ENCODE measurements around the gene COL16A1. TPM values are rescaled to one million over a fixed set of nuclear protein-coding genes. Genes with fewer than 3 reads are reported as not detected.
A peak's percentile ranks its signal among the peaks of the same experiment; 100 is the strongest.

The COL16A1 gene
- total and polyA plus RNA-seq, 9 donors = 19.8 to 237 (median 157) TPM

DNA sequence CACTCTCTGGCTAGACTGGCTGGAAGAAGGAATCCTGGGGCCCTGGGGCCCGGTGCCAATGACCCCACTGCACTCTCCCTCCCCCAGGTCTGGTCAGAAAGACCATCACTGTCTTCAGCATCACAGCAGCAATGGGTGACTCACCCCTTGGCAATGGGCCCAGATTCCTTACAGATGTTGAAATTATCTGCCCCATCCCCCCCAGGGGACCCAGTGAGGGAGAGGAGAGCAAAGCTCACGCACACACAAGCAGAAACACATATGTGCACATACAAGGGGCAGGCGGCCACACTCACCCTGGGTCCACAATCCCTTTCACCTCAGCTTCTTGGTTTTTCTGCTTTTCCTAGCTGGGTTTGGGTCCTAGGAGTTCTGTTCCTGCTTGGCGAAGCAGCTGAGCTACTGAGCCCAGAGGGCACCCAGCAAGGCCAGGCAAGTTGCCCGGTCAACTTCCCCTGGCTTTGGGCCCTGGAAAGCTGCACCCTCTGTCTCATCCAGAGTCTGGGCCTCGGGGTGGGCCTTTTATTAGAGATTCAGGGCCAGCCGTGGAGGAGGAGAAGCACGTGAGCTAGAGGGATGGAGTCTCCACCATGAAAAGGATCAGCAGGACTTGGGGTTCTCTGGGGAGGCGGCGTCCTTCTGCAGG is 2.6 kb downstream of the COL16A1 start:
- H3K27ac ChIP-seq = peak overlapping the region; percentile 65 to 67
- peak; percentile 94 to 99 (median 97) for DNase-seq
- no peak overlapping the region for H3K4me3 ChIP-seq
- no peaks in the 10 kb centered on the region for H3K9me3 ChIP-seq
- TF ChIP-seq EP300 (IDR thresholded peaks at IDR 0.05) = peak; percentile 71
- TF ChIP-seq, protein P1, sequence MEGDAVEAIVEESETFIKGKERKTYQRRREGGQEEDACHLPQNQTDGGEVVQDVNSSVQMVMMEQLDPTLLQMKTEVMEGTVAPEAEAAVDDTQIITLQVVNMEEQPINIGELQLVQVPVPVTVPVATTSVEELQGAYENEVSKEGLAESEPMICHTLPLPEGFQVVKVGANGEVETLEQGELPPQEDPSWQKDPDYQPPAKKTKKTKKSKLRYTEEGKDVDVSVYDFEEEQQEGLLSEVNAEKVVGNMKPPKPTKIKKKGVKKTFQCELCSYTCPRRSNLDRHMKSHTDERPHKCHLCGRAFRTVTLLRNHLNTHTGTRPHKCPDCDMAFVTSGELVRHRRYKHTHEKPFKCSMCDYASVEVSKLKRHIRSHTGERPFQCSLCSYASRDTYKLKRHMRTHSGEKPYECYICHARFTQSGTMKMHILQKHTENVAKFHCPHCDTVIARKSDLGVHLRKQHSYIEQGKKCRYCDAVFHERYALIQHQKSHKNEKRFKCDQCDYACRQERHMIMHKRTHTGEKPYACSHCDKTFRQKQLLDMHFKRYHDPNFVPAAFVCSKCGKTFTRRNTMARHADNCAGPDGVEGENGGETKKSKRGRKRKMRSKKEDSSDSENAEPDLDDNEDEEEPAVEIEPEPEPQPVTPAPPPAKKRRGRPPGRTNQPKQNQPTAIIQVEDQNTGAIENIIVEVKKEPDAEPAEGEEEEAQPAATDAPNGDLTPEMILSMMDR (IDR thresholded peaks at IDR 0.05) = no peak
- H3K36me3 ChIP-seq = no peaks in the 10 kb centered on the region
- peaks cover 38% of the 10 kb centered on the region for H3K4me1 ChIP-seq (ENCODE audit: insufficient read depth)
- 4 to 12% (median 5%) methylated on average over 10 of the region's 10 CpGs for WGBS, 3 donors
- H3K27me3 ChIP-seq = no peaks in the 10 kb centered on the region
- intact Hi-C loops (cut with DNase I) = loop anchor here in 1 of 4 donors (5.0 kb wide), 1 partner anchor 39 kb away; no protein-coding TSS in a partner anchor

DNA sequence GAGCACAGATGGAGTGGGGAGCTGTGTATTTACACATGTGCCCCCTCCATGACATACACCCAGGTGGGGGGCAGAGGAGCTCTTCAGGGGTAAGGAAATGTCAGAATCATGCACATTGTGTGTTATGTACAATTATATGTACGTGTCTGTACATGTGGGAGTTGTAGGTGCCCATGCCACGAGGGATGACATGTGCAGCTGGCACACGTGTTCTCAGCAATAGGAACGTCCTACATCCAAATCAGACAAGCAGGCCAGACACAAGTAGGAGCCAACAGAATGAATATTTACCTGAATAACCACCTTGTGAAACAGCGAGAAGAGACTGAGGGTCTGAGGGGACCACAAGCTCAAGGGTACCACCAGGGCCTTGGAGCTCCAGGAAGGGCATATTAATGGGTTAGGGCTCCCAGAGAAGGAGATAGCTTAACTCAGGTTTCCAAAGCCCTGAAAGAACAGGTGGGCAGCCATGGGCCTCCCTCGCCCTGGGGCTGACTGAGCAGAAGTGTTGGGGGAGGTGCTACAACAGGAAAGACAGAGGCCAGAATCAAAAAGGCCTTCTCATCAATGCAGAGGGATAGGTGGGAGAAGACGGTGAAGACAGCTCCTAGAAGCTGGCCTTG is 3.2 kb downstream of the COL16A1 start:
- Histone ChIP-seq H3K4me1 (ENCODE audit: insufficient read depth) (peaks cover 38% of the 10 kb centered on the region), H3K27me3 (no peaks in the 10 kb centered on the region), H3K4me3 (no peak overlapping the region), H3K36me3 (no peaks in the 10 kb centered on the region), H3K27ac (peak overlapping the region; percentile 65 to 67), H3K9me3 (no peaks in the 10 kb centered on the region)
- intact Hi-C loops (cut with DNase I) = loop anchor here in 1 of 4 donors (5.0 kb wide), 1 partner anchor 38 kb away; no protein-coding TSS in a partner anchor
- DNase-seq = no peak
- TF ChIP-seq EP300 (IDR thresholded peaks at IDR 0.05) = no peak
- TF ChIP-seq, protein P1 (IDR thresholded peaks at IDR 0.05) = no peak
- TF ChIP-seq POLR2A (IDR thresholded peaks at IDR 0.05) = no peak
- WGBS, 3 donors = 32 to 51% (median 34%) methylated on average over 7 of the region's 7 CpGs

DNA sequence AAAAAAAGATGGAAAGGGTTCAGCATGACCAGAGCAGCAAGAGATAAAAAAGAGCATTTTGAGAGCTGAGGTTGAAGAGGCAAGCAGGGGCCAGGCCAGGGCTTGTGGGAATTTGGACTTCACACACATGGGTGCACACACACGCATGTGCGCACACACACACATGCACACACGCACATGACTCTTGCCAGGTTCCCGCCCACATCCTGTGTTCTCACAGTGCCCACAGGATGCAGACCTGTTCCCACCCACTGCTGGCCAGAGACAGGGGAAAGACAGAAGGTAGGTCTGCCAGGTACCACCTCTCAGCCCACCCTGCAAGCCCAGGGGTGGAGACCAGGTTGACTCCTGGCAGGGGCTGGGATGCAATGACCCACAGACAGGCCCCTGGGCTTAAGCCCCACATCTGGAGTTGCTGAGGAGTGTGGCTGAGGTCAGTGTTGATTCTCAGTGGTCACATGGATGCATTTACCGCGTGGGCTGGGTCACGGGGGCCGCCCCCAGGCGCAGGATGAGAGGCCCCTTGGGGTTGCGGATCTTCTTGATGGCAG is 4.4 kb downstream of the COL16A1 start:
- Histone ChIP-seq H3K4me1 (ENCODE audit: insufficient read depth) (peaks cover 31% of the 10 kb centered on the region), H3K27me3 (no peaks in the 10 kb centered on the region), H3K4me3 (no peak overlapping the region), H3K9me3 (no peaks in the 10 kb centered on the region), H3K27ac (peak overlapping the region in 1 of 2 donors; percentile 67), H3K36me3 (no peaks in the 10 kb centered on the region)
- TF ChIP-seq POLR2A (IDR thresholded peaks at IDR 0.05) (no peak), EP300 (IDR thresholded peaks at IDR 0.05) (no peak)
- TF ChIP-seq, protein P1 (IDR thresholded peaks at IDR 0.05) = no peak
- intact Hi-C loops (cut with DNase I) = no loop called here
- 70 to 75% (median 75%) methylated on average over 10 of the region's 10 CpGs for WGBS, 3 donors
- peak in 1 of 5 donors; percentile 33 for DNase-seq

DNA sequence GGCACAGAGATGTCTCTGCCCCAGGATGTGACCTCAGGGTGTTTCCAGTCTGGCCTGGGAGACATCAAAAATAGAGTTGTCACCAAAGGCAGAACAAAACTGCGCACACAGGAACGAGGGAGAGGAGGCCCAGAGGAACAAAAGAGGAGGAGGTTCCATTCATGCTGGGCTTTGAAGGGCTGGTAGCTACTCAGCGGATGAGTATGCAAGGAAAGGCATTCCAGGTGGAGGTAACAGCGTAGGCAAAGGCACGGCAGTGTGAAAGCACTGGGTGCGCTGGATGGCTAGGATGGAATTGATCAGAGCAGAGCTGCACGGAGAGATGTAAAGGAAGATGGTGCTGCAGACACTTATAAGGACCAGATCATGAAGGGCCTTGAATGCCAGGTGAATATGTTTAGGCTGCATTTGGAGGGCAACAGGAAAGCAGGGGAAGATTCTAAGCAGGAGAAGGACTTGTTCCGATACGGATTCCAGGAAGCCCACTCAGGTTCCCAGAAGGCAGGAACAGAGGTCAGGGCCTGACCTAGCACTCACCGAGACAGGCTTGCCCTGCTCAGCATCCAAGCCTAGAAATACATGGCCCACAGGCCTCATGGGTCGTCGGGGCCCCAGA is 6.3 kb downstream of the COL16A1 start:
- H3K9me3 ChIP-seq = no peaks in the 10 kb centered on the region
- intact Hi-C loops (cut with DNase I) = no loop called here
- H3K36me3 ChIP-seq = no peaks in the 10 kb centered on the region
- no peak overlapping the region for H3K27ac ChIP-seq
- no peak for DNase-seq
- H3K27me3 ChIP-seq = no peaks in the 10 kb centered on the region
- WGBS, 3 donors = 77 to 82% (median 77%) methylated on average over 12 of the region's 12 CpGs
- no peak for TF ChIP-seq POLR2A (IDR thresholded peaks at IDR 0.05)
- TF ChIP-seq, protein P1 (IDR thresholded peaks at IDR 0.05) = no peak
- no peak overlapping the region for H3K4me3 ChIP-seq
- H3K4me1 ChIP-seq (ENCODE audit: insufficient read depth) = peaks cover 23% of the 10 kb centered on the region

Data from ovary (tissue), 9 donors.